ENCODE measurements around the gene C2orf74.
"Not testable (repeated sequence)": the region's sequence is repeated elsewhere in the genome, so short reads cannot be mapped to it uniquely, and the experiment has no call there.

The C2orf74 gene

DNA sequence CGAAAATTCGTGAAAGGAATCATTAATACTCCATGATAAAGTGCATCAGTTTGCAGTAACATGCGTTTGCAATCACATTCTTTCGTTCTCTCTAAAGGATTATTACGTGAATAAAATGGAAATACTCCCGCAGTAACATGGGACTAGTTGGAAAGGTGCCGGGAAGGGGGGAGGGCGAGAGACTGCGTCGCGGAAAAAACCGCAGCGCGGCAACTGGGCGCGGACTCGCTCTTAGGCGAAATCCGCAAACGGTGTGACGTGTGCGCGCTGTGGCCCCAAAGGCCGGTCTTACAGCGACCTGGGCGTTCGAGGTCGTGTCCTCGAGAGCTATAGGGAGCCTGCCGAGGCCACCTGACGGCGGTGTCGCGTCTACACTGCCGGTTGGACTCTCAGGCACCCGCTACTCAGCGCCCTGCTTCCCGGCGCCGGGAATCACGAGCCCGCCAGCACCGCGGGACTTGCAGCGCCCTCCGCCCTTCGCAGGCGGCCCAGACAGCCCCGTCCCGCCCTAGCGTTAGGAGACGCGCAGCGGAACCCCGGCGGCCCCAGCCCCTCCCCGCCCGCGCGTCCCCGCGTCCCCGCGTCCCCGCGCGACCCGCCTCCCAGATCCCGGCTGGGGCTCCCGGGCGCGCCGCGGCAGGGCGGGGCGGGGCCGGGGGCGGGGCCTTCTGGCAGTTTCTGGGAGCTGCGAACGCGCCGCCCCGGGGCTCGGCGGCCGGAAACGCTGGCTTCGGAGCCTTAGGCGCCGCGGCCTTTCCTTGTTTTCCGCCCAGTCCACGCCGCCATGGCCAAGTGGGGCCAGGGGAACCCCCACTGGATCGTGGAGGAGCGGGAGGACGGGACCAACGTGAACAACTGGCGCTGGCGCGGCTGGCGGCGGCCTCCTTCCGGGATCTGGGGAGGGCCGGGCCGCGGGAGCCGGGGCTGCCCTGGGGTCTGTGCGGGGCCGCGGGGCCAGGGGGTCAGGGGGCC is 15.1 kb downstream of the C2orf74 start:
- peak; percentile 85 to 90 for DNase-seq

DNA sequence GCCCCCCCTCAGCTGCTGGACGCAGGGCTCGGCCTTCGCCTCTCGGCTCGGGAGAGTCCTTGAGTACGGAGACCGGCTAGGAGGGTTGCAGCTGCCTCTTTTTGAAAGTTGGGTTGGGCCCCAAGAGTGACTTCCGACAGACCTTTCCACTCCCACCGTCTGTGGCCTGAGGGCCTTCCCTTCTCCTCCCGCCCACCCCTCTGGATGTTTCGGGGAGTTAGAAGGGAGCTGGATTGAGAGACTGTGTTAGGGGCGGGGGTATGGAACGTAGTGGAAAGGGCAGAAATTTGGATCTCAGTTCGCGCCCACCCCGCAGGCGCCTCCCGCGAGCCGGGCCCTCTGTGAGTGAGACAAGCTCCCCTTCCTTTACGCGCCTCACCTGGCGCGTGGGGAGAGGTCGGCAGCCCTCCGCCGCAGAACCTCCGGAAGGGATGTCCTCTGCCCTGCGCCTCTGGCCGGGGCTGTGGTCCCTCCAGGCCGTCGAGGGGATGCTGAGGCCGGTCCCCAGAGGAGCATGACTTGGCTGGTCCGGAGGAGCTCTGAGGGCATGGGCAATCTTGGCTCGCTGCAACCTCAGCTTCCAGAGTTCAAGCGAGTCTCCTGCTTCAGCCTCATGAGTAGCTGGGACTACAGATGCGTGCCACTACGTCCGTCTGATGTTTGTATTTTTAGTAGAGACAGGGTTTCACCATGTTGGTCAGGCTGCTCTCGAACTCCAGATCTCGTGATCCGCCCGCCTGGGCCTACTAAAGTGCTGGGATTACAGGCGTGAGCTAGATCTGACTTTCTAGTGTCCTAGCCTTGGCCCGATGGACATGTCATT is 15.9 kb downstream of the C2orf74 start:
- DNase-seq, result no peak

GRCh38 chr2:61178603-61179545 is 16.9 kb downstream of the C2orf74 start:
- no peak for DNase-seq

DNA sequence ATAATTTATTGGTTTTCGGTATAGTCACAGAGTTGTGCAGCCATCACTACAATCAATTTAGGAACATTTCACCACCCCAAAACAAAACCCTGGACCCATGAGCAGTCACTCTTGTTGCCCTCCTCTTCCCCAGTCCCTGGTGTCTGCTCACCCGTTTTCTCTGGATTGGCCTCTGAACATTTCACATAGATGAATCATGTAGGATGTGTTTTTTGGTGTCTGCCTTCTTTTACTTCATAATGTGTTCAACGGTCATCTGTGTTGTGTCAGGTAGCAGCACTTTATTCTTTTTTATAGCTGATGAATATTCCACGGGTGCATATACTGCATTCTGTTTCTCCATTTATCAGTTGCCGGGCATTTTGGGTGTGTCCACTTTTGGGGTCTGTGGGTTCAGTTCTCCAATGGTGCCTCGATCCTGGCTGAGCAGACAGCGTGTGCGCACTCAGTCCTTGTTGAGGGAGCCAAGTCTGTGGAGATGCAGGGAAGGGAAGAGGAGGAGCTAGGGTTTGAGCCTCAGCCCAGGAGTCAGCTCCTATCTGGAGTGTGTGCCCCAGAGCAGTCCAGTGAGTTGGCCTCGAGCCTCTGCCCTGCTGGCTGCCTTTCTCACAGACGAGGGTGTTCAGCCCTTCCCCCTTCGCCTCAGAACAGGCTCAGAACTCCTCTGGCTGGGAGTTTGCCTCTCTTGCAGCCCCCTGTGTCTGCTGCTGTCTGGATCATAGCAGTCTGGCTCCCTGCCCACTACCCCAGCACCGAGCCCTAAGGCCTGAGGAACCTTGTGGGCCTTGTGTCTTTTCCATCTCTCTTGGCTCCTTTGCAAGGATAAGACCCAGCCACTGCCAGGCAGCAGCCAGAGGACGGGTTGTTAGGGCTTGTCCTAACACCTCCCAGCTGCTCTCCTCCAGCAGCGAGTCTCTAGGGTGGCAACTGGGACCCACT is 18.0 kb downstream of the C2orf74 start:
- no peak for DNase-seq

DNA sequence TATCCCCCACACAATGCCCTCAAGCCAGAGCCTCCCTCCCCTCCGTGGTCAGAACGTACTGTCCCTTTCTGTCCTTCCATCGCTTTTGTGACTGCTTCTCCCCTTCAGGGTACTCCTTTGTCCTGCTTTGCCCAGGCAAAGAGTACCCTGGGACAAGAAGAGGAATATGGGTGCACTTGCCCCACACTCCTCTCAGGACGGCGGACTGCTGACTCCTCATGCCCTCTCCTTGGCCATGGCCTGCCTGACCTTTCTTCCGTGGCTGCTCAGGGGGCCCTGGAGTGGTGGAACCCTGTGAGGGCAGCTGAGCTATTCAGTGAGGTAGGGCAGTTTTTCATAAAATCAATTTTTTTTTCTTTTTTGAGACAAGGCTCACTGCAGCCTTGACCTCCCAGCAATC is 18.7 kb downstream of the C2orf74 start:
- no peak for DNase-seq

DNA sequence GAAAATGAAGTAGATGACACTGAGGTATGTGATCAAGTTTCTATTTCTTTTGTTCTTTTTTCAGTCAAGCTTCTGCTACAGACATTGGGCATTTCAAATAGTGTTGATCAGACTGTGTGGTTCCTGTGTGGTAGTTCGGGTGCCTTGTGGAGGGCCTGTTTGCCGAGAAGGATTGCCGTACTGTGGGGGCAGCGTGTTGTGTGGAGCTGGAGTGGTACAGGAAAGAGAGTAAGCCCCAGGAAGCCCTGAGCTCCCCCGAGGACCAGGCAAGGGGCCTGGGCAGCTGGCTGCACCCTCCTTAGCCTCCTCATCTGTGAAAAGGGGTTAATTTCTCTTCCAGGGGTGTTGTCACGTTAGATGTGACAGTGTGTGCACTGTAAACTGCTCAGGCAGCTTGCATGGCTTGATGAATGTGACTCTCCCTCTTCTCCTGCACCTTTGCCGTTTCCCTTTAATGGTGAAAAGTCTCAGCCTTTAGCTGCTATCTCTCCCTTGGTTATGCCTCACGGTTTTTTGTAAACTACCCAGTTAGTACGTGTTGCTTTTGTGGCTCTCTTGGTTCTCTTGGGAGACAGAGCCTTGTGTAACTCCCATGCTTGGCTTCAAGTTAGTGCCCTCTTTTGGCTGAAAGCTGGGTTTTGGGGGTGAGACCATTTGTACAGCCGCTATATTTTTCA is 19.5 kb downstream of the C2orf74 start:
- no peak for DNase-seq

GRCh38 chr2:61182059-61182383 is 20.0 kb downstream of the C2orf74 start:
- DNase-seq, result no peak

DNA sequence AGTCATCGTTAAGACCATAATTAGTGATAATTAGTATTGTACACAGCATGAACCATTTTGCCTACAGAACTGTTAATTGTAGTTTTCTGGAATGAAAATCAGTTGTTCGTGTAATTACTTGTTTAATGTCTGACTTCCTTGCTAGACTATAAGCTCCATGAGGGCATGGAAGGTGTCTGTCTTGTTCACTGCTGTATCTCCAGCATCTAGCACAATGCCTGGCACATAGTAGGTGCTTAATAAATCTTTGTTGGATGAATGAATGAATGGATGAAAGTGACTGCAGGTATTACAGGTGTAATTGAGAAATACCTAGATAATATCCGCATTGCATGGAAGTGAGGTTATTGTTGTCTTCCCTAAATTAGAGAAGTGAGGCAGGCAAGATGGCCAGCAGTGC is 21.8 kb downstream of the C2orf74 start:
- DNase-seq, result no peak

- no peak for DNase-seq
Measured at GRCh38 chr2:61184263-61184662, 22.3 kb downstream of the C2orf74 start.

- DNase-seq, result no peak
Measured at GRCh38 chr2:61185231-61185728, 23.3 kb downstream of the C2orf74 start.

DNA sequence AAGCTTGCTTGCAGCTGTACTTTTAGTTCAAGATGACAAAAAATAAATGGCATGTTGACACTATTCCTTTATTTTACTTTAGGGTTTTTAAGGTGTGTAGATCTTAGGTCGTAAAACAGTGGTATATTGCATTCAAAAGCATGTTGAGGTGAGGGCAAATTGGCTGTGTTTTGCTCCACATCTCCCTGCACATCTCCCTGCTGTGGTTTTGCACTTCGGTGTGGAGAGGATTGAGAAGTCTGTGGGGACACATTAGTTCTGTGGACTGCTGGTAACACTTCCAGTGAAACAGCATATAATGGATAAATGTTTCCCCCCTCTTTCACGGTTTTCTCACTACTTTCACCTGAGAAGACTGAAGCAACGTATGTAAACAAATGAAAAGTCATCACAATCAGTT is 25.1 kb downstream of the C2orf74 start:
- DNase-seq, result no peak

- DNase-seq, result no peak
Measured at GRCh38 chr2:61193670-61194561, 31.9 kb downstream of the C2orf74 start.

GRCh38 chr2:61194646-61195045 is 32.7 kb downstream of the C2orf74 start:
- not testable (repeated sequence) for DNase-seq

- DNase-seq, result no peak
Measured at GRCh38 chr2:61196671-61197070, 34.7 kb downstream of the C2orf74 start.

GRCh38 chr2:61205132-61205531 is 43.1 kb downstream of the C2orf74 start:
- DNase-seq, result no peak

DNA sequence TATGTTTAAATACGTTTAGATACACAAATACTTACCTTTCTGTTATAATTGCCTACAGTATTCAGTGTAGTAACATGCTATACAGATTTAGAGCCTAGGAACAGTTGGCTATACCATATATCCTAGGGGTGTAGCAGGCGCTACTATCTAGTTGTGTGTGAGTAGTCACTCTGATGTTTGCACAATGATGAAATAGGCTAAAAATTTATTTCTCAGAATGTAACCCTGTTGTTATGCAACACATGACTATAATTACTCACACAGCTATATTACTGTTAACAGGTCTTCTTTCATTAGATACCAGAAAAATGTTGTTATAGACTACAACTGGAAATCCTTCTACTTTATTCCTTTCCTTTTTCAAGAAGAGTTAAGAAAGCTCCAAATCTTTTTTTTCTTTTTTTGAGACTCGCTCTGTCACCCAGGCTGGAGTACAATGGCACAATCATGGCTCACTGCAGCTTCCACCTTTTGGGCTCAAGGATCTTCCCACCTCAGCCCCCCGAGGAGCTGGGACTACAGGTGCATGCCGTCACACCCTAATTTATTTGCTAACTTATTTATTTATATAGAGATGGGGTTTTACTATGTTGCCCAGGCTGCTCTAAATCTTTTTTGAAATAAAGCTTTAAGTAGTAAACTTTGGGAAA is 48.5 kb downstream of the C2orf74 start:
- peak; percentile 68 to 71 for DNase-seq

GRCh38 chr2:61214171-61214570 is 52.2 kb downstream of the C2orf74 start:
- DNase-seq, result no peak
